Stimulated activated naive CD8-positive, alpha-beta T cell treated with anti-CD3 and anti-CD28 coated beads, Interleukin-15, Interleukin-2, amounts not matched to agents 100 ng/mL and 50 ng/mL, for 24 hours (primary cell): ENCODE measurements around the gene BBS7.

Experiments used
- H3K27ac Mint-ChIP-seq: one replicate; pipeline ENCODE4 v1.8.0; 2021; ENCODE audit warnings: mild to moderate bottlenecking, mixed read lengths
- H3K27me3 Mint-ChIP-seq: one replicate; pipeline ENCODE4 v1.8.0; 2021; ENCODE audit warnings: mixed read lengths
- H3K36me3 Mint-ChIP-seq: one replicate; pipeline ENCODE4 v1.8.0; 2021; ENCODE audit warnings: low read depth, mixed read lengths
- H3K4me1 Mint-ChIP-seq: one replicate; pipeline ENCODE4 v1.8.0; 2021; ENCODE audit warnings: low read depth, mixed read lengths
- H3K4me3 Mint-ChIP-seq: one replicate; pipeline ENCODE4 v1.8.0; 2021; ENCODE audit warnings: mild to moderate bottlenecking, mixed read lengths
- H3K9me3 Mint-ChIP-seq: one replicate; pipeline ENCODE4 v1.8.0; 2021; ENCODE audit warnings: mixed read lengths

The BBS7 gene, protein sequence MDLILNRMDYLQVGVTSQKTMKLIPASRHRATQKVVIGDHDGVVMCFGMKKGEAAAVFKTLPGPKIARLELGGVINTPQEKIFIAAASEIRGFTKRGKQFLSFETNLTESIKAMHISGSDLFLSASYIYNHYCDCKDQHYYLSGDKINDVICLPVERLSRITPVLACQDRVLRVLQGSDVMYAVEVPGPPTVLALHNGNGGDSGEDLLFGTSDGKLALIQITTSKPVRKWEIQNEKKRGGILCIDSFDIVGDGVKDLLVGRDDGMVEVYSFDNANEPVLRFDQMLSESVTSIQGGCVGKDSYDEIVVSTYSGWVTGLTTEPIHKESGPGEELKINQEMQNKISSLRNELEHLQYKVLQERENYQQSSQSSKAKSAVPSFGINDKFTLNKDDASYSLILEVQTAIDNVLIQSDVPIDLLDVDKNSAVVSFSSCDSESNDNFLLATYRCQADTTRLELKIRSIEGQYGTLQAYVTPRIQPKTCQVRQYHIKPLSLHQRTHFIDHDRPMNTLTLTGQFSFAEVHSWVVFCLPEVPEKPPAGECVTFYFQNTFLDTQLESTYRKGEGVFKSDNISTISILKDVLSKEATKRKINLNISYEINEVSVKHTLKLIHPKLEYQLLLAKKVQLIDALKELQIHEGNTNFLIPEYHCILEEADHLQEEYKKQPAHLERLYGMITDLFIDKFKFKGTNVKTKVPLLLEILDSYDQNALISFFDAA

GRCh38 chr4:121869841-121870822 lies at the start of gene BBS7:
TSS of gene BBS7 (minus strand) at chr4:121870474. CDS start at chr4:121870313, 161 bp downstream.
- Mint-ChIP-seq H3K4me1 (peaks cover 24% of the 10 kb centered on the region), H3K4me3 (peak within 1 kb of the TSS; percentile 96), H3K9me3 (no peaks in the 10 kb centered on the region), H3K27ac (peak within 1 kb of the TSS; percentile 85), H3K27me3 (peaks cover 29% of the 10 kb centered on the region), H3K36me3 (peaks cover 20% of the 10 kb centered on the region)

DNA sequence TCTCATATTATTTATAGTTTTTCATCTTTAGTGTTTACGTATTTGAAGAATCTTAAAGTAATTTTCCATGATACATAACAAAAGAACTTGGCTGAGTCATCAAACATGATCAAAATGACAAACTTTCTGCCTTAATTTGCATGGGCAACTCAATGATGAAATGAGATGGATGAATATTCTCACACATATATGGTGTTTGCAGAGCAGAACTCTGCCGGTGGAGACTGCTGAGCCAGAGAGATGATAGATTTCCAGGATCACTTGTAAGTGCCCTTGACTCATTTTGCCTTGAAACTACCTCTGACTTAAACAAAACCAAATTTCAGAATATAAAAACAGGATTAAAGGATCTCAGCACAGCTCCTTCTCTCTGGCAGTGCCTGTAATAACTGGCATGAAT lies 43.4 kb upstream of the BBS7 start:
- Mint-ChIP-seq H3K36me3 (no peaks in the 10 kb centered on the region), H3K9me3 (no peaks in the 10 kb centered on the region), H3K4me1 (peaks cover 4% of the 10 kb centered on the region), H3K4me3 (no peak overlapping the region), H3K27me3 (peaks cover 4% of the 10 kb centered on the region), H3K27ac (no peak overlapping the region)

- Mint-ChIP-seq H3K27ac (no peak overlapping the region), H3K4me3 (no peak overlapping the region), H3K9me3 (no peaks in the 10 kb centered on the region)
Observed at GRCh38 chr4:121908346-121908745, 38.1 kb upstream of the BBS7 start.

GRCh38 chr4:121900132-121900983 lies 30.1 kb upstream of the BBS7 start:
- no peak overlapping the region for H3K4me3 Mint-ChIP-seq
- peaks cover 13% of the 10 kb centered on the region for H3K27me3 Mint-ChIP-seq
- H3K36me3 Mint-ChIP-seq = no peaks in the 10 kb centered on the region
- H3K9me3 Mint-ChIP-seq = no peaks in the 10 kb centered on the region
- H3K27ac Mint-ChIP-seq = no peak overlapping the region
- peaks cover 6% of the 10 kb centered on the region for H3K4me1 Mint-ChIP-seq

More at GRCh38 chr4:121908346-121908745, 38.1 kb upstream of the BBS7 start:
- H3K4me1 Mint-ChIP-seq = no peaks in the 10 kb centered on the region
- no peaks in the 10 kb centered on the region for H3K36me3 Mint-ChIP-seq
- peaks cover 14% of the 10 kb centered on the region for H3K27me3 Mint-ChIP-seq

- no peaks in the 10 kb centered on the region for H3K9me3 Mint-ChIP-seq
- peaks cover 6% of the 10 kb centered on the region for H3K4me1 Mint-ChIP-seq
- H3K4me3 Mint-ChIP-seq = no peak overlapping the region
- H3K36me3 Mint-ChIP-seq = no peaks in the 10 kb centered on the region
- peaks cover 6% of the 10 kb centered on the region for H3K27me3 Mint-ChIP-seq
- no peak overlapping the region for H3K27ac Mint-ChIP-seq
Observed at GRCh38 chr4:121898150-121898549, 27.9 kb upstream of the BBS7 start.

- H3K27me3 Mint-ChIP-seq = peaks cover 50% of the 10 kb centered on the region
- H3K4me1 Mint-ChIP-seq = no peaks in the 10 kb centered on the region
- H3K27ac Mint-ChIP-seq = no peak overlapping the region
- no peak overlapping the region for H3K4me3 Mint-ChIP-seq
- H3K36me3 Mint-ChIP-seq = no peaks in the 10 kb centered on the region
- no peaks in the 10 kb centered on the region for H3K9me3 Mint-ChIP-seq
Observed at GRCh38 chr4:121888134-121888533, 17.9 kb upstream of the BBS7 start.

- Mint-ChIP-seq H3K27me3 (peaks cover 56% of the 10 kb centered on the region), H3K4me1 (no peaks in the 10 kb centered on the region), H3K36me3 (no peaks in the 10 kb centered on the region), H3K9me3 (no peaks in the 10 kb centered on the region), H3K27ac (no peak overlapping the region), H3K4me3 (no peak overlapping the region)
Observed at GRCh38 chr4:121885115-121885514, 14.8 kb upstream of the BBS7 start.

DNA sequence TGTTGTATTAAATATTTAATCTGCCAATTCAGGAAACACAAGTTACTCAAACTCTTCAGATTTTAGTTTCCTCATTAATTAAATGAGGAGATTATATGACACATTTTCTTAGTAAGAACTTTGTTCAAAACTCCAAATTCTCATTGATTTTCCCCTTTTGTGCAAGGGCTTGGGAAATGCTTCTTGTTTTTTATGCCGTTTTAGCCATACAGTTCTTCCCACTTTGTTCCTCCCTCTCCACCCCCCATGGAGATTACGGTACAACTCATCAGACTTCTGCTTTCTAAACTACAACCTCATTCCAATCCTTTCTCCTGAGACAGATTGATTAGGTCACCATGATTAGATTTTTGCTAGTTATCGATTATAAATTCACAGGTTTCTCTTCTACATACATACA lies 10.9 kb upstream of the BBS7 start:
- Mint-ChIP-seq H3K27ac (no peak overlapping the region), H3K36me3 (no peaks in the 10 kb centered on the region)

GRCh38 chr4:121879135-121879534 lies 8.9 kb upstream of the BBS7 start:
- Mint-ChIP-seq H3K27me3 (peaks cover 58% of the 10 kb centered on the region), H3K4me1 (no peaks in the 10 kb centered on the region), H3K4me3 (no peak overlapping the region), H3K27ac (no peak overlapping the region), H3K36me3 (no peaks in the 10 kb centered on the region), H3K9me3 (no peaks in the 10 kb centered on the region)

More for the DNA sequence above, 10.9 kb upstream of the BBS7 start:
- Mint-ChIP-seq H3K4me3 (no peak overlapping the region), H3K4me1 (no peaks in the 10 kb centered on the region), H3K27me3 (peaks cover 61% of the 10 kb centered on the region), H3K9me3 (no peaks in the 10 kb centered on the region)

DNA sequence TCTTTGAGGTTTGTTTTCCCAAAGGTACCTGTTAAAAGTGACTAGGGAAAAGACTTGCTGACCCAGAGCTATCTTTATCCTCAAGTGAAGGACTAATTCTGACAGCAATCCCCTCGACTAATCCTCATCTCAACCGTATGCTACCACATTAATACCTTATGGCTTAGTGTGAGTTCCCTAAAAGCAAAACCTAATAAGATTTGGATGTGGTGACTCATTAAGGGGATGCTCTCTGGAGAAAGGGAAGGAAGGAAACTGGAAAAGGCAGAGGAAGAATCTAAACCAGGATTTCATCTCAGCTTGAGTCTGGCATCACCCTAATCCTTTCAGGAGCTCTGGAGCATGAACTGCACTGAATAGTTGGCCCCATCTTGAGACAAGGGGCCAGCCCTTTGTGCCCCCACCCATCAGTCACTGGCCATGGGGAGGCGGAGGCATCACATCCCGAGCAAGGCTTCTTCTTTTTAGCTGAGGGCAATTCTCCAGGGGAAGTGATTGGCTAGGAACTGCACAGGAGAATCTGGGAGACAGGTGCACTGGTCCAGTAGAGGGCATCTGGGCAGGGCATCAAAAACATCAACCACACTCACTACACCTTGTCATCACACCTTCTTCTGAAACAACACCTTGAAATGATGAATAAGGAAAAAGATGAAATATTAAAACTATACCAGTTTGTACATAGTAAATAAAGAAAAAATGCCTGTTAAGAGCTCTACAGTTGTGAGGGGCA lies 6.9 kb upstream of the BBS7 start:
- Mint-ChIP-seq H3K36me3 (no peaks in the 10 kb centered on the region), H3K27ac (no peak overlapping the region), H3K4me3 (no peak overlapping the region), H3K27me3 (peaks cover 61% of the 10 kb centered on the region), H3K4me1 (no peaks in the 10 kb centered on the region), H3K9me3 (no peaks in the 10 kb centered on the region)

GRCh38 chr4:121876070-121876469 lies 5.8 kb upstream of the BBS7 start:
- peaks cover under 1% of the 10 kb centered on the region for H3K4me1 Mint-ChIP-seq

GRCh38 chr4:121875652-121876051 lies 5.4 kb upstream of the BBS7 start:
- peaks cover 5% of the 10 kb centered on the region for H3K4me1 Mint-ChIP-seq
- no peak overlapping the region for H3K27ac Mint-ChIP-seq
- no peaks in the 10 kb centered on the region for H3K36me3 Mint-ChIP-seq
- no peak overlapping the region for H3K4me3 Mint-ChIP-seq
- H3K9me3 Mint-ChIP-seq = no peaks in the 10 kb centered on the region
- H3K27me3 Mint-ChIP-seq = peaks cover 59% of the 10 kb centered on the region

More at GRCh38 chr4:121876070-121876469, 5.8 kb upstream of the BBS7 start:
- Mint-ChIP-seq H3K27ac (no peak overlapping the region), H3K4me3 (no peak overlapping the region), H3K36me3 (no peaks in the 10 kb centered on the region), H3K27me3 (peaks cover 60% of the 10 kb centered on the region), H3K9me3 (no peaks in the 10 kb centered on the region)

DNA sequence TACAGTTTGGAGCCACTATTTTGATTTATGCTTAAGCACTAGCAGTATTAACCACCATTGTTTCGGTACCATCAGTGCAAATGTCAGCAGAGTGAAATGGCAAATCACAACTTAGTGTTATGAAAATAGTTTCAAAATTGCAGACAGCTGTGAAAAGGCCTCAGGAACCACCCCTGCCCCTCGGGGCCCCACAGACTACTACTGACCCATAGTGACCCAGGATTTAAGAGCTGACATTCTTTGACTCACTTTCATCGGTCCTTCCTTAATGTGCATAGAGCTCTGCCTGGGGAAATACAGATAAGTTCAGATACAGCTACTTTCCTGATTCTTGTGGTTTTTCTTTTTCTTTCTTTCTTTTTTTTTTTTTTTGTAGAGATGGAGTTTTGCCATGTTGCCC lies 3.3 kb upstream of the BBS7 start:
- H3K27me3 Mint-ChIP-seq = peaks cover 46% of the 10 kb centered on the region
- H3K36me3 Mint-ChIP-seq = no peaks in the 10 kb centered on the region
- H3K4me1 Mint-ChIP-seq = peaks cover 17% of the 10 kb centered on the region
- no peak overlapping the region for H3K27ac Mint-ChIP-seq
- H3K4me3 Mint-ChIP-seq = no peak overlapping the region
- H3K9me3 Mint-ChIP-seq = no peaks in the 10 kb centered on the region
